B cell (primary cell): ENCODE data around the gene CDKAL1.

ENCODE experiments used
- EZH2 ChIP-seq: IDR thresholded peaks from 2 replicates; pipeline ENCODE4 v1.6.1; 2012; ENCODE audit warnings: borderline replicate concordance, low read depth, mild to moderate bottlenecking, moderate library complexity, low read length; ENCODE audit not compliant: insufficient read depth, poor library complexity, severe bottlenecking
- TF ChIP-seq, protein P1 (sequence below): fragments of 200-600 bp; IDR thresholded peaks from one replicate; pipeline ENCODE4 v1.8.0; 2022; ENCODE audit warnings: antibody characterized with exemption, mild to moderate bottlenecking

GRCh38 chr6:20584100-20584731 lies 50.0 kb downstream of the CDKAL1 start:
- TF ChIP-seq, protein P1, sequence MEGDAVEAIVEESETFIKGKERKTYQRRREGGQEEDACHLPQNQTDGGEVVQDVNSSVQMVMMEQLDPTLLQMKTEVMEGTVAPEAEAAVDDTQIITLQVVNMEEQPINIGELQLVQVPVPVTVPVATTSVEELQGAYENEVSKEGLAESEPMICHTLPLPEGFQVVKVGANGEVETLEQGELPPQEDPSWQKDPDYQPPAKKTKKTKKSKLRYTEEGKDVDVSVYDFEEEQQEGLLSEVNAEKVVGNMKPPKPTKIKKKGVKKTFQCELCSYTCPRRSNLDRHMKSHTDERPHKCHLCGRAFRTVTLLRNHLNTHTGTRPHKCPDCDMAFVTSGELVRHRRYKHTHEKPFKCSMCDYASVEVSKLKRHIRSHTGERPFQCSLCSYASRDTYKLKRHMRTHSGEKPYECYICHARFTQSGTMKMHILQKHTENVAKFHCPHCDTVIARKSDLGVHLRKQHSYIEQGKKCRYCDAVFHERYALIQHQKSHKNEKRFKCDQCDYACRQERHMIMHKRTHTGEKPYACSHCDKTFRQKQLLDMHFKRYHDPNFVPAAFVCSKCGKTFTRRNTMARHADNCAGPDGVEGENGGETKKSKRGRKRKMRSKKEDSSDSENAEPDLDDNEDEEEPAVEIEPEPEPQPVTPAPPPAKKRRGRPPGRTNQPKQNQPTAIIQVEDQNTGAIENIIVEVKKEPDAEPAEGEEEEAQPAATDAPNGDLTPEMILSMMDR, result no peak
- no peak for TF ChIP-seq EZH2
